WTC11 (cell line): ENCODE results near the gene IGFBP5. TPM values are rescaled to one million over a fixed set of nuclear protein-coding genes. Genes with fewer than 3 reads are reported as not detected.

ENCODE experiments used
- ATAC-seq: fragments of 200-7000 bp; cut with Tn5 transposase; 2 replicates; pipeline ENCODE4 v1.10.0; 2021; ENCODE audit warnings: mild to moderate bottlenecking, moderate library complexity
- CTCF ChIA-PET: fragments of 300-600 bp; sonication (Branson Sonifier 250); formaldehyde crosslinking; loops from one replicate; lab custom pipeline; 2021; ENCODE audit warnings: antibody characterized with exemption; lab: Charles Lee
- POLR2A ChIA-PET: fragments of 350-600 bp; sonication (Branson Sonifier 250); formaldehyde crosslinking; loops from one replicate; lab custom pipeline; 2021; ENCODE audit warnings: antibody characterized with exemption; lab: Charles Lee
- DNase-seq: peaks from one replicate; pipeline ENCODE4 v3.0.0; 2021; ENCODE audit warnings: low spot score
- H3K27ac Mint-ChIP-seq: 2 replicates; pipeline ENCODE4 v1.8.0; 2021; ENCODE audit warnings: mixed read lengths
- H3K27me3 Mint-ChIP-seq: 2 replicates; pipeline ENCODE4 v1.8.0; 2021; ENCODE audit warnings: low read depth, mild to moderate bottlenecking, moderate library complexity, mixed read lengths
- H3K36me3 Mint-ChIP-seq: 2 replicates; pipeline ENCODE4 v1.8.0; 2021; ENCODE audit warnings: mixed read lengths
- H3K4me1 Mint-ChIP-seq: 2 replicates; pipeline ENCODE4 v1.8.0; 2022; ENCODE audit warnings: mixed read lengths
- H3K4me3 Mint-ChIP-seq: 2 replicates; pipeline ENCODE4 v1.8.0; 2021; ENCODE audit warnings: mild to moderate bottlenecking, moderate library complexity, mixed read lengths
- H3K9me3 Mint-ChIP-seq: 2 replicates; pipeline ENCODE4 v1.8.0; 2021; ENCODE audit warnings: mixed read lengths
- ATF1 ChIP-seq: sonication (generic); formaldehyde crosslinking; IDR thresholded peaks from 2 replicates; pipeline ENCODE4 v1.8.1; 2023; ENCODE audit warnings: mild to moderate bottlenecking, moderate library complexity, missing genetic modification reagents
- CREM ChIP-seq: sonication (generic); formaldehyde crosslinking; IDR thresholded peaks from 2 replicates; pipeline ENCODE4 v1.8.1; 2022; ENCODE audit warnings: mild to moderate bottlenecking, missing genetic modification reagents, moderate library complexity
- ETV6 ChIP-seq: sonication (generic); formaldehyde crosslinking; IDR thresholded peaks from 2 replicates; pipeline ENCODE4 v1.8.1; 2022; ENCODE audit warnings: mild to moderate bottlenecking, missing genetic modification reagents
- FOXP1 ChIP-seq: sonication (generic); formaldehyde crosslinking; IDR thresholded peaks from 2 replicates; pipeline ENCODE4 v1.8.0; 2022; ENCODE audit warnings: missing genetic modification reagents, mild to moderate bottlenecking, moderate library complexity, borderline replicate concordance
- GABPB1 ChIP-seq: sonication (generic); formaldehyde crosslinking; IDR thresholded peaks from 2 replicates; pipeline ENCODE4 v1.8.1; 2023; ENCODE audit warnings: mild to moderate bottlenecking, missing genetic modification reagents
- GTF2I ChIP-seq: fragments of 250-450 bp; sonication (Bioruptor Pico); conservative IDR thresholded peaks from 2 replicates; pipeline ENCODE4 v1.4.0; 2021; ENCODE audit warnings: mild to moderate bottlenecking
- NFATC4 ChIP-seq: fragments of 250-450 bp; sonication (Bioruptor Pico); IDR thresholded peaks from 2 replicates; pipeline ENCODE4 v1.9.0; 2021; ENCODE audit warnings: mild to moderate bottlenecking
- NR3C1 ChIP-seq: sonication (generic); formaldehyde crosslinking; conservative IDR thresholded peaks from 2 replicates; pipeline ENCODE4 v1.8.1; 2023; ENCODE audit warnings: low read depth, mild to moderate bottlenecking, missing genetic modification reagents
- PRRX2 ChIP-seq: fragments of 250-450 bp; sonication (Bioruptor Pico); IDR thresholded peaks from 2 replicates; pipeline ENCODE4 v1.8.0; 2021; ENCODE audit warnings: mild to moderate bottlenecking
- RELA ChIP-seq: sonication (generic); formaldehyde crosslinking; IDR thresholded peaks from 2 replicates; pipeline ENCODE4 v1.8.1; 2022; ENCODE audit warnings: missing genetic modification reagents, mild to moderate bottlenecking, borderline replicate concordance
- TEAD1 ChIP-seq: sonication (generic); formaldehyde crosslinking; IDR thresholded peaks from 2 replicates; pipeline ENCODE4 v1.8.0; 2022; ENCODE audit warnings: mild to moderate bottlenecking, missing genetic modification reagents
- ZNF396 ChIP-seq: fragments of 250-450 bp; sonication (Bioruptor Pico); IDR thresholded peaks from 2 replicates; pipeline ENCODE4 v1.8.0; 2021; ENCODE audit warnings: mild to moderate bottlenecking, moderate library complexity, borderline replicate concordance
- total RNA-seq: library from RNA; stranded (reverse); gene quantifications from 3 replicates; pipeline ENCODE4 v1.2.3, GENCODE V29; 2021
- TF ChIP-seq, protein P1 (sequence below): sonication (generic); formaldehyde crosslinking; IDR thresholded peaks from 2 replicates; pipeline ENCODE4 v1.8.0; 2022; ENCODE audit warnings: mild to moderate bottlenecking, missing genetic modification reagents
- TF ChIP-seq, protein P2 (sequence below): fragments of 250-450 bp; sonication (Bioruptor Pico); IDR thresholded peaks from 2 replicates; pipeline ENCODE4 v2.1.2; 2022; ENCODE audit warnings: mild to moderate bottlenecking, moderate library complexity
- TF ChIP-seq, protein P3 (sequence below): sonication (generic); formaldehyde crosslinking; IDR thresholded peaks from 2 replicates; pipeline ENCODE4 v1.8.1; 2023; ENCODE audit warnings: mild to moderate bottlenecking, missing genetic modification reagents
- TF ChIP-seq, protein P4 (sequence below): fragments of 200-600 bp; IDR thresholded peaks from 2 replicates; pipeline ENCODE4 v1.8.0; 2022; ENCODE audit warnings: antibody characterized with exemption
- TF ChIP-seq, protein P5 (sequence below): sonication (generic); formaldehyde crosslinking; IDR thresholded peaks from 2 replicates; pipeline ENCODE4 v1.8.1; 2022; ENCODE audit warnings: low read depth, missing genetic modification reagents, borderline replicate concordance
- TF ChIP-seq, protein P6 (sequence below): fragments of 250-450 bp; sonication (Bioruptor Pico); IDR thresholded peaks from 2 replicates; pipeline ENCODE4 v1.9.0; 2021; ENCODE audit warnings: mild to moderate bottlenecking

The IGFBP5 gene
- total RNA-seq, 1 experiment from 2014 or later = 5.3 TPM

DNA sequence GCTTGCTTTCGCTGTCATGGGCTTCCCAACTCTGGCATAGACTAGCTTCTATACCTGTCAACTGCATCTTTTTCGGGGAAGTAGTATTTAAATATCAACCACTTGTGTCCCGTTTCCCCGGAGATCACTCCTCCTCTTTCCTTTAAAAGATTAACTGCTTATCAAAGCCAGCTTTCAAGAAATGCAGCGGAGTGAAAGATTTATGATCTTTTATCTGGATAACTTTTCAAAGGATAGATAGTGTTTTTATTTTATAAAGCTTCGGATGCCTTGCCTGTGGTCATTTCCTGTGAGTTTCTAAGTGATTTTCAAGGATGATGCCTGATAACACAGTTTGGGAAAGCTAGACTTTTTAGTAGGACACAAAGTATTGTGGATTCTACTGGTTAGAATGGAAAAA, 2.9 kb upstream of the IGFBP5 start:
- POLR2A ChIA-PET = interaction anchor here (1.0 kb wide), 1 partner anchor 11 kb away, joined by 3 read pairs; no protein-coding TSS in a partner anchor
- ATAC-seq = no peak
- no peak overlapping the region for H3K27ac Mint-ChIP-seq
- H3K9me3 Mint-ChIP-seq = no peaks in the 10 kb centered on the region
- H3K4me1 Mint-ChIP-seq = peaks cover 21% of the 10 kb centered on the region
- peaks cover 27% of the 10 kb centered on the region for H3K27me3 Mint-ChIP-seq
- TF ChIP-seq FOXP1 (CRISPR knock-in tag) (no peak), RELA (no peak), GABPB1 (CRISPR knock-in tag) (no peak), CREM (CRISPR knock-in tag) (no peak), ETV6 (no peak), NFATC4 (no peak), ZNF396 (no peak), NR3C1 (CRISPR knock-in tag) (no peak), GTF2I (CRISPR knock-in tag) (no peak), ATF1 (CRISPR knock-in tag) (no peak), TEAD1 (CRISPR knock-in tag) (no peak), PRRX2 (CRISPR knock-in tag) (no peak)
- TF ChIP-seq, protein P1, sequence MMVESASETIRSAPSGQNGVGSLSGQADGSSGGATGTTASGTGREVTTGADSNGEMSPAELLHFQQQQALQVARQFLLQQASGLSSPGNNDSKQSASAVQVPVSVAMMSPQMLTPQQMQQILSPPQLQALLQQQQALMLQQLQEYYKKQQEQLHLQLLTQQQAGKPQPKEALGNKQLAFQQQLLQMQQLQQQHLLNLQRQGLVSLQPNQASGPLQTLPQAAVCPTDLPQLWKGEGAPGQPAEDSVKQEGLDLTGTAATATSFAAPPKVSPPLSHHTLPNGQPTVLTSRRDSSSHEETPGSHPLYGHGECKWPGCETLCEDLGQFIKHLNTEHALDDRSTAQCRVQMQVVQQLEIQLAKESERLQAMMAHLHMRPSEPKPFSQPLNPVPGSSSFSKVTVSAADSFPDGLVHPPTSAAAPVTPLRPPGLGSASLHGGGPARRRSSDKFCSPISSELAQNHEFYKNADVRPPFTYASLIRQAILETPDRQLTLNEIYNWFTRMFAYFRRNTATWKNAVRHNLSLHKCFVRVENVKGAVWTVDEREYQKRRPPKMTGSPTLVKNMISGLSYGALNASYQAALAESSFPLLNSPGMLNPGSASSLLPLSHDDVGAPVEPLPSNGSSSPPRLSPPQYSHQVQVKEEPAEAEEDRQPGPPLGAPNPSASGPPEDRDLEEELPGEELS (CRISPR knock-in tag) = no peak
- TF ChIP-seq, protein P2, sequence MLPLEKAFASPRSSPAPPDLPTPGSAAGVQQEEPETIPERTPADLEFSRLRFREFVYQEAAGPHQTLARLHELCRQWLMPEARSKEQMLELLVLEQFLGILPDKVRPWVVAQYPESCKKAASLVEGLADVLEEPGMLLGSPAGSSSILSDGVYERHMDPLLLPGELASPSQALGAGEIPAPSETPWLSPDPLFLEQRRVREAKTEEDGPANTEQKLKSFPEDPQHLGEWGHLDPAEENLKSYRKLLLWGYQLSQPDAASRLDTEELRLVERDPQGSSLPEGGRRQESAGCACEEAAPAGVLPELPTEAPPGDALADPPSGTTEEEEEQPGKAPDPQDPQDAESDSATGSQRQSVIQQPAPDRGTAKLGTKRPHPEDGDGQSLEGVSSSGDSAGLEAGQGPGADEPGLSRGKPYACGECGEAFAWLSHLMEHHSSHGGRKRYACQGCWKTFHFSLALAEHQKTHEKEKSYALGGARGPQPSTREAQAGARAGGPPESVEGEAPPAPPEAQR (CRISPR knock-in tag) = no peak
- TF ChIP-seq, protein P3, sequence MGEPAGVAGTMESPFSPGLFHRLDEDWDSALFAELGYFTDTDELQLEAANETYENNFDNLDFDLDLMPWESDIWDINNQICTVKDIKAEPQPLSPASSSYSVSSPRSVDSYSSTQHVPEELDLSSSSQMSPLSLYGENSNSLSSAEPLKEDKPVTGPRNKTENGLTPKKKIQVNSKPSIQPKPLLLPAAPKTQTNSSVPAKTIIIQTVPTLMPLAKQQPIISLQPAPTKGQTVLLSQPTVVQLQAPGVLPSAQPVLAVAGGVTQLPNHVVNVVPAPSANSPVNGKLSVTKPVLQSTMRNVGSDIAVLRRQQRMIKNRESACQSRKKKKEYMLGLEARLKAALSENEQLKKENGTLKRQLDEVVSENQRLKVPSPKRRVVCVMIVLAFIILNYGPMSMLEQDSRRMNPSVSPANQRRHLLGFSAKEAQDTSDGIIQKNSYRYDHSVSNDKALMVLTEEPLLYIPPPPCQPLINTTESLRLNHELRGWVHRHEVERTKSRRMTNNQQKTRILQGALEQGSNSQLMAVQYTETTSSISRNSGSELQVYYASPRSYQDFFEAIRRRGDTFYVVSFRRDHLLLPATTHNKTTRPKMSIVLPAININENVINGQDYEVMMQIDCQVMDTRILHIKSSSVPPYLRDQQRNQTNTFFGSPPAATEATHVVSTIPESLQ (CRISPR knock-in tag) = no peak
- TF ChIP-seq, protein P4, sequence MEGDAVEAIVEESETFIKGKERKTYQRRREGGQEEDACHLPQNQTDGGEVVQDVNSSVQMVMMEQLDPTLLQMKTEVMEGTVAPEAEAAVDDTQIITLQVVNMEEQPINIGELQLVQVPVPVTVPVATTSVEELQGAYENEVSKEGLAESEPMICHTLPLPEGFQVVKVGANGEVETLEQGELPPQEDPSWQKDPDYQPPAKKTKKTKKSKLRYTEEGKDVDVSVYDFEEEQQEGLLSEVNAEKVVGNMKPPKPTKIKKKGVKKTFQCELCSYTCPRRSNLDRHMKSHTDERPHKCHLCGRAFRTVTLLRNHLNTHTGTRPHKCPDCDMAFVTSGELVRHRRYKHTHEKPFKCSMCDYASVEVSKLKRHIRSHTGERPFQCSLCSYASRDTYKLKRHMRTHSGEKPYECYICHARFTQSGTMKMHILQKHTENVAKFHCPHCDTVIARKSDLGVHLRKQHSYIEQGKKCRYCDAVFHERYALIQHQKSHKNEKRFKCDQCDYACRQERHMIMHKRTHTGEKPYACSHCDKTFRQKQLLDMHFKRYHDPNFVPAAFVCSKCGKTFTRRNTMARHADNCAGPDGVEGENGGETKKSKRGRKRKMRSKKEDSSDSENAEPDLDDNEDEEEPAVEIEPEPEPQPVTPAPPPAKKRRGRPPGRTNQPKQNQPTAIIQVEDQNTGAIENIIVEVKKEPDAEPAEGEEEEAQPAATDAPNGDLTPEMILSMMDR = no peak
- TF ChIP-seq, protein P5, sequence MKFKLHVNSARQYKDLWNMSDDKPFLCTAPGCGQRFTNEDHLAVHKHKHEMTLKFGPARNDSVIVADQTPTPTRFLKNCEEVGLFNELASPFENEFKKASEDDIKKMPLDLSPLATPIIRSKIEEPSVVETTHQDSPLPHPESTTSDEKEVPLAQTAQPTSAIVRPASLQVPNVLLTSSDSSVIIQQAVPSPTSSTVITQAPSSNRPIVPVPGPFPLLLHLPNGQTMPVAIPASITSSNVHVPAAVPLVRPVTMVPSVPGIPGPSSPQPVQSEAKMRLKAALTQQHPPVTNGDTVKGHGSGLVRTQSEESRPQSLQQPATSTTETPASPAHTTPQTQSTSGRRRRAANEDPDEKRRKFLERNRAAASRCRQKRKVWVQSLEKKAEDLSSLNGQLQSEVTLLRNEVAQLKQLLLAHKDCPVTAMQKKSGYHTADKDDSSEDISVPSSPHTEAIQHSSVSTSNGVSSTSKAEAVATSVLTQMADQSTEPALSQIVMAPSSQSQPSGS (CRISPR knock-in tag) = no peak
- TF ChIP-seq, protein P6, sequence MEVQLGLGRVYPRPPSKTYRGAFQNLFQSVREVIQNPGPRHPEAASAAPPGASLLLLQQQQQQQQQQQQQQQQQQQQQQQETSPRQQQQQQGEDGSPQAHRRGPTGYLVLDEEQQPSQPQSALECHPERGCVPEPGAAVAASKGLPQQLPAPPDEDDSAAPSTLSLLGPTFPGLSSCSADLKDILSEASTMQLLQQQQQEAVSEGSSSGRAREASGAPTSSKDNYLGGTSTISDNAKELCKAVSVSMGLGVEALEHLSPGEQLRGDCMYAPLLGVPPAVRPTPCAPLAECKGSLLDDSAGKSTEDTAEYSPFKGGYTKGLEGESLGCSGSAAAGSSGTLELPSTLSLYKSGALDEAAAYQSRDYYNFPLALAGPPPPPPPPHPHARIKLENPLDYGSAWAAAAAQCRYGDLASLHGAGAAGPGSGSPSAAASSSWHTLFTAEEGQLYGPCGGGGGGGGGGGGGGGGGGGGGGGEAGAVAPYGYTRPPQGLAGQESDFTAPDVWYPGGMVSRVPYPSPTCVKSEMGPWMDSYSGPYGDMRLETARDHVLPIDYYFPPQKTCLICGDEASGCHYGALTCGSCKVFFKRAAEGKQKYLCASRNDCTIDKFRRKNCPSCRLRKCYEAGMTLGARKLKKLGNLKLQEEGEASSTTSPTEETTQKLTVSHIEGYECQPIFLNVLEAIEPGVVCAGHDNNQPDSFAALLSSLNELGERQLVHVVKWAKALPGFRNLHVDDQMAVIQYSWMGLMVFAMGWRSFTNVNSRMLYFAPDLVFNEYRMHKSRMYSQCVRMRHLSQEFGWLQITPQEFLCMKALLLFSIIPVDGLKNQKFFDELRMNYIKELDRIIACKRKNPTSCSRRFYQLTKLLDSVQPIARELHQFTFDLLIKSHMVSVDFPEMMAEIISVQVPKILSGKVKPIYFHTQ (CRISPR knock-in tag) = no peak
- no peak overlapping the region for H3K4me3 Mint-ChIP-seq
- no peaks in the 10 kb centered on the region for H3K36me3 Mint-ChIP-seq
- CTCF ChIA-PET = interaction anchor here (0.6 to 2.2 kb wide), 19 partner anchors 10 to 1015 kb away, joined by 3 to 19 read pairs (median 3); no protein-coding TSS in a partner anchor
- DNase-seq = no peak
